GM12864 (cell line): ENCODE data around the gene CLASRP.

Experiments used
- DNase-seq: peaks from one replicate; pipeline ENCODE4 v3.0.0-alpha.2; 2011; ENCODE audit warnings: low read depth
- H3K4me3 ChIP-seq: 2 replicates; pipeline ENCODE4 v1.5.1; 2011; ENCODE audit warnings: mild to moderate bottlenecking, low read depth, low read length, control low read depth
- TF ChIP-seq, protein P1 (sequence below): IDR thresholded peaks from 2 replicates; pipeline ENCODE4 v1.5.1; 2011; ENCODE audit warnings: low read depth, mild to moderate bottlenecking, moderate library complexity, low read length, control low read depth, inconsistent platforms; ENCODE audit errors: missing control alignments

Gene CLASRP

DNA sequence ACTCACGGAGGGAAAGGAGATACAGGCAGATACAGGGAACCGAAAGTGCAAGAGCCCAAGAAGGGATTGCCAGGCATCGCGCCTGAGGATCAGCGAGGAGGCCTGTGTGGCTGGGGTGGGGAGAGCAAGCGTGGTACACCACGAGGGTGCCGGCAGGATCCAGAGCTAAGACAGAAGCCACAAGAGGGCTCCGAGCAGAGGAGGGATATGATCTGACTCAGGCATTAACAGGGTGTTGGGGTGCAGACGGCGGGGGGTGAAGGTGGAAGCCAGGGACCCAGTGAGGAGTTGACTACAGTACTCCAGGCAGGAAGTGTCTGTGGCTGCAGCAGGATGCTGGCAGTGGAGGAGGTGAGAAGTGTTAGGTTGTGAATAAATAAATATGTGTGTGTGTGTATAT lies 48.7 kb downstream of the CLASRP start:
- DNase-seq = no peak
- TF ChIP-seq, protein P1, sequence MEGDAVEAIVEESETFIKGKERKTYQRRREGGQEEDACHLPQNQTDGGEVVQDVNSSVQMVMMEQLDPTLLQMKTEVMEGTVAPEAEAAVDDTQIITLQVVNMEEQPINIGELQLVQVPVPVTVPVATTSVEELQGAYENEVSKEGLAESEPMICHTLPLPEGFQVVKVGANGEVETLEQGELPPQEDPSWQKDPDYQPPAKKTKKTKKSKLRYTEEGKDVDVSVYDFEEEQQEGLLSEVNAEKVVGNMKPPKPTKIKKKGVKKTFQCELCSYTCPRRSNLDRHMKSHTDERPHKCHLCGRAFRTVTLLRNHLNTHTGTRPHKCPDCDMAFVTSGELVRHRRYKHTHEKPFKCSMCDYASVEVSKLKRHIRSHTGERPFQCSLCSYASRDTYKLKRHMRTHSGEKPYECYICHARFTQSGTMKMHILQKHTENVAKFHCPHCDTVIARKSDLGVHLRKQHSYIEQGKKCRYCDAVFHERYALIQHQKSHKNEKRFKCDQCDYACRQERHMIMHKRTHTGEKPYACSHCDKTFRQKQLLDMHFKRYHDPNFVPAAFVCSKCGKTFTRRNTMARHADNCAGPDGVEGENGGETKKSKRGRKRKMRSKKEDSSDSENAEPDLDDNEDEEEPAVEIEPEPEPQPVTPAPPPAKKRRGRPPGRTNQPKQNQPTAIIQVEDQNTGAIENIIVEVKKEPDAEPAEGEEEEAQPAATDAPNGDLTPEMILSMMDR = no peak
- H3K4me3 ChIP-seq = no peak overlapping the region

GRCh38 chr19:45090034-45090433 lies 51.2 kb downstream of the CLASRP start:
- TF ChIP-seq, protein P1 = no peak
- no peak overlapping the region for H3K4me3 ChIP-seq
- no peak for DNase-seq

- H3K4me3 ChIP-seq = no peak overlapping the region
- DNase-seq = no peak
- TF ChIP-seq, protein P1 = no peak
These were observed 51.8 kb downstream of the CLASRP start for GRCh38 chr19:45090606-45091005.

- peak overlapping the region; percentile 67 for H3K4me3 ChIP-seq
- DNase-seq = peak; percentile 92
- TF ChIP-seq, protein P1 = no peak
These were observed 52.4 kb downstream of the CLASRP start for GRCh38 chr19:45091031-45091923.

GRCh38 chr19:45092747-45093678 lies 54.2 kb downstream of the CLASRP start, which contains the start of gene PPP1R37:
Gene PPP1R37, plus strand, starts transcription at chr19:45093179. Its CDS starts 147 bp downstream, at chr19:45093326.
- DNase-seq = peak; percentile 94
- H3K4me3 ChIP-seq = peak within 1 kb of the TSS; percentile 67
- TF ChIP-seq, protein P1 = peak; percentile 41

GRCh38 chr19:45094137-45094536 lies 55.3 kb downstream of the CLASRP start:
- TF ChIP-seq, protein P1 = no peak
- H3K4me3 ChIP-seq = peak overlapping the region; percentile 67
- DNase-seq = no peak
